NCI-H1105 treated with DMSO at 0.1 percent for 48 hours (cell line): Measurements from ENCODE around the gene FBXW7.

Experiments
- DNase-seq: peaks from one replicate; lab custom pipeline; 2025; lab: John Stamatoyannopoulos, UW

The FBXW7 gene

DNA sequence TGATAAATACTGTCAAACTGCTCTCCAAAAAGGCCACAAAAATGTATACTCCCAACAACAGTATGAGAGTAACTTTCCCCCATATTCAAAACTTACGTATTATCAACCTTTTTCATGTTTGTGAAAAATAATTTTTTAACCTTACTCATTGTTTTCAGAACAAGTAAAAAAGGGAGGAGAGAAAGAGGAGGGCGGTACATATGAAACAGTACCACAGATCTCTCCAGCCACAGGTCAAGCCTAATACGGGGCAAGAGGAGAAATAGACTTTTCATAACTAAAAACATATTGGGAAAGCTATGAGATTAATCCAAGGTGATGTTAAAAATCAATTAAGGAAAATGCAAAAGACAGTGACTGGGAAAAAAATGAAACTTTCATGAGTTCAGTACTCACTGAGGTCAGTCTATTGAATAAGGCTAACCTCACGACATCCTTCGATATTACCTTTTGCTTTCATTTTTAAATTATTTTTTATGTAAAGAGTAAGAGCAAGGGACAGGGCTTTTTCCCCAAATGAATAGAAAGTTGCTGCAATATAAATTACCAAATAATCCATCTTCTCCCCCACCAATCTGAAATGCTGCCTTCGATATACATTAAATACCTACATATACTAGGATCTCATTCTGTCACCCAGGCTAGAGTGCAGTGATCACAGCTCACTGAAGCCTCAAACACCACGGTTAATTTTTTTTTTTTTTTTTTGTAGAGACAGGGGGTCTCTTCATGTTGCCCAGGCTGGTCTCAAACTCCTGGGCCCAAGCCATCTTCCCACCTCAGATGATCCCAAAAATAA, 25.3 kb downstream of the FBXW7 start:
- DNase-seq: no peak

GRCh38 chr4:152509595-152510225, 26.2 kb downstream of the FBXW7 start:
- no peak for DNase-seq

- DNase-seq: no peak
Measured at GRCh38 chr4:152508818-152509217, 27.1 kb downstream of the FBXW7 start.

- no peak for DNase-seq
Measured at GRCh38 chr4:152508386-152508785, 27.5 kb downstream of the FBXW7 start.

DNA sequence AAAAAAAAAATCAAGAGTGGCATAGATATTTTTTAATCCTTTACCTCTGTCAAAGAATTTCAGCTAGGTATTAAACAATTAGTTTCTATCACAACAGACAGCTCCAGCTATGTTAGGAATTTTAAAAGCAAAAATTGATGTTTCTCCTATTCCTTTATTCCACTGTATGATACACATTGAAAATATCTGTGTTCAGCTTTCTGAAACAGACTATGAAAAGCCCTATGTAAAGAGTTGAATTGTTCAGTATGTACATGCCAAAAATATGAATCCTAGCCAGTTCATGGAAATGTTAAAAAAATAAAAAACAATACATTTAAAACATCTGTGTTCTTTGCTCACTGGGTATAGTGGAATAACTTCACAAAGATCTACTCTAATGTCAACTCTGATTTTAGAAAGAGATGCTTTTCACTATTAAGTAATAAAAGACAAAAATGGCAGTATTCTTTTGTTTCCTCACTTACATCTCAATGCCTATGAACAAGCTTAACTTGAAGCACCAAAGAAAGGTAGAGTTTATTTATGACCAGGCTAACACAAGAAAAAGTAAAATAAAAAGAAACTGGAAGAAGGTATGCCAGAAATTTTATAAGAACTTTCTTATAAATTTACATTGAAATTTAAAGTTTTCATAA, 32.1 kb downstream of the FBXW7 start:
- no peak for DNase-seq

DNA sequence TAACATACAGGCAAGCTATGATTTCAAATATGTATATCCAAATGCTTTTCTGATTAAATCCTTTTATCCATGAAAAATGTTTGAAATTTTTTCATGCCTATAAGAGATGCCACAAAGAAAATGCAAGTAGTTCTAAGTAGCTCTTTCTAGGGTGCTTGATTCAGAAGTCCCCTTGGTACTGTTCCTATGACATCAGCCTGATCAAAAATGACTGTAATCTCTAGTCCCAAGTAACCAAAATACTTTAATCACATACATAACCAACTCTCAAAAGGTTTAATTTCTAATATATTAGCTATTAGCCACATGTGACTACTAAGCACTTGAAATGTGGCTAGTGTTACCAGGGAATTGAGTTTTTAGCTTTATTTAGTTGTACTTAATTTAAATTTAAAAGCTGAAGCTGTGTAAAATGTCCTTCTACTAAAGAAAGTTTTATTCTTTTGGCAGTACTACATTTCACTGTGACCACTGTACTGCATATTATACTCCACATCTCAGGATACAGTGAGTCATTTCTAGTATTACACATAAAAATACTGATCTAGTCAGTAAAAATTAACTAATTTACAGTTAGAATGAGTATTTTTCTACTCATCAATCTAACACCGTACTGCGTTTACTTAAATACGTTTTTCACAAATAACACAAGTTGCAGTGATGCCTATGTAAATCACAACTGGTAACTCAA, 33.9 kb downstream of the FBXW7 start:
- DNase-seq: no peak

DNA sequence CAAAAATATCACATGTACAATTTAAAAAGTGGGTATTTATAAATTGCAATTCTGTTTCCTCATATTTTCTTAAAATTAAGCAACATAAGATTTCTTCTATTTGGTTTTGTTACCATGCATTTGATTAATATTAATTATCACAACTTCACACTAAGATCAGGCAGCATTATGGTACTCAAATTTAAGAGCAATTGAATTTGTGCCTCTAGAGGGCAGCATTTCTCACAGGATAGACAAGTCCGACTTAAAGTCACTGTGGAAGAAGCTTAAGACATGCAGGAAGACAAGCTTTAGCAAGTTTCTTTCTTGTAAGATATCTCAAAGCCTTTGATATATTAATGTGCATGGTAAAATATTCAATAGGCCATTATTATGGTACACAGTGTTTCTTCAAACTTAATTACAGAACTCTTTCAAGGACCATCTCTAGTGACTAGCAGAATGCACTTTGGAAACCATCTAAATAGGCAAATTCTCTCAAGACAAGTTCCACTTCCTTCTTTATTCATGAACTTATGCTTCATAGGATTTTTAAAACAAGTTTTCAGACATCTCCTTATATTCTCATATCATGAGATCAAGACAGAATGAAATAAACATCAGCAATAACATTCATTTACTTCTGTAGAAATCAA, 35.0 kb downstream of the FBXW7 start:
- peak; percentile 50 for DNase-seq

GRCh38 chr4:152500275-152500674, 35.6 kb downstream of the FBXW7 start:
- no peak for DNase-seq

GRCh38 chr4:152499344-152499743, 36.5 kb downstream of the FBXW7 start:
- no peak for DNase-seq

DNA sequence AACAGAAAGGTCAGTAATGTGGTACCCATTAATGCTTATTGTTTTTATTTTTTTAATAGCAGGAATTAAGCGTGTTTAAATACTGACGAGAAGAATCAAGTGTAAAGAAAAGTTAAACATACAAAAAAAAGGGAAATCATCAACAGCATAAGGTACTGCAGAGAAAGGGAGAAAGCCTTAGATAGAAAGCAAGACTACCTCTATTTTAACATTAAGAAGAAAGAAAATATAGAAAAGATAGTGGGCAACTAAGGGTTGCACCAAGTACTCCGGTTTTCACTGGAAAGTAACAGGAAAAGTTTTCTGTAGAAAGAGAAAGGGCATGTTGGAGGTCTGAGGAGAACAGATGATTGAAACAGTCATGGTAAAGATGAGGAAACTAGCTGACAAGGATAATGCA, 41.9 kb downstream of the FBXW7 start:
- DNase-seq: no peak

DNA sequence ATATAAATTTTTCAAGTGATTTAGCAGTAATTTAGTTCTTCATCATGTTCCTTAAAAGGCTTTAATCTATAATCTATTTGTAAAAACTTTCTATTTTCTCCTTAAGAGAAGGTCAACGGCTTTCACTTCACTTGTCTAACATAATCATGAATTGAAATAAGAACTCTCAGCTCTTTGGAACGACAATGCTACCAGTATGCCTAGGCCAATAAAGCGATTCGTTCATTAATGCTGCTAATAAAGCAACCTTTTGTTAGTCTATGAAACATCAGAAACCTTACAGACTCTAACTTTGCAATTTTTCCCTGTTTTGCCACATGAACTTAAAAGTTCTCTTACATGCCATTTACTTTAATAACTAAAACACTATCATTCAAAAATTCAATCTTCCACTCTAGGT, 47.6 kb downstream of the FBXW7 start:
- no peak for DNase-seq

DNA sequence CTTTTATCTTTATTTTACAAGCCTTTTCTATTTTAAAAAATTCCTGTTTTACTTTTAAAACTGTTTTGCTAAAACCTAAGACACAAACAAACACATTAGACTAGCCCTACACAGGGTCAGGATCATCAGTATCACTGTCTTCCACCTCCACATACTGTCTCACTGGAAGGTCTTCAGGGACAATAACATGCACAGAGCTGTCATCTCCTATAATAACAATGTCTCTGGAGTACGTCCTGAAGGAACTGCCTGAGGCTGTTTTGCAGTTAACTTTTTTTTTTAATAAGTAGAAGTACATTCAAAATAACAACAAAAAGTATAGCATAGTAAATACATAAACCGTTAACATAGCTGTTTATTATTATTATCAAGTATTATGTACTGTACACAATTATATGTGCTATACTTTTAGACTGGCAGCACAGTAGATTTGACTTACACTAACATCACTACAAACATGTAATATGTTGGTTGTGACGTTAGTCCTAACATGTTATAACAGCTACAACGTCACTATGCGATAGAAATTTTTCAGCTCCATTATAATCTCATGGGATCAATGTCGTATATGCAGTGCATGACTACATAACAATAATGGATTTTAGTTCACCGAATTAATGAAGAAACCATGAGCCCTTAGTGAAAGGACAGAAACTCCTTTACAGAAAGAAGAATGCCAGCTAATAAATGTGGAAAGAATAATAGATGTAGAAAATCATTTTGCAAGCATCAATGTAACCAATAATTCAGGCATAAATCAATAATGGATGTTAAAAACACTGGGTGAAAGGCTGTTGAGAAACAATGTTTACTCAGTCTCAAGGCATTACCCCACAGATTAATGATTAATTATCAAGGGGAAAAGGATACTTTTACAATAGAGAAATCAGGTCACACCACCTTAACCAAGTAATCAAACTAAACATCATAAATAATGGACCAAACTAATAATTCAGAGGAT, 49.2 kb downstream of the FBXW7 start:
- no peak for DNase-seq

GRCh38 chr4:152485726-152486276, 50.1 kb downstream of the FBXW7 start:
- no peak for DNase-seq

GRCh38 chr4:152482211-152482610, 53.7 kb downstream of the FBXW7 start:
- no peak for DNase-seq

GRCh38 chr4:152480901-152481300, 55.0 kb downstream of the FBXW7 start:
- no peak for DNase-seq

DNA sequence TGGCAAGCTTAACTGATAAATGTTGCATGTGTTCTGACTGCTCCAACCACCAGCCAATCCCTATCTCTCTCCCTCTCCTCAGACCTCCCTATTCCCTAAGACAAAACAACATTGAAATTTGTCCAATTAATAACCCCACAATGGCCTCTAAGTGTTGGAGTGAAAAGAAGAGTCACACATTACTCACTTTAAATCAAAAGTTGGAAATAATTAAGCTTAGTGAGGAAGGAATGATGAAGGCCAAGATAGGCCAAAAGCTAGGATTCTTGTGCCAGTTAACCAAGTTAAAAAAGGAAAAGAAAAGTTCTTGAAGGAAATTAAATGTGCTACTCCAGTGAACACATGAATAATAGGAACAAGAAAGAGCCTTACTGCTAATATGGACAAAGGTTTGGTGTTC, 55.6 kb downstream of the FBXW7 start:
- DNase-seq: no peak

DNA sequence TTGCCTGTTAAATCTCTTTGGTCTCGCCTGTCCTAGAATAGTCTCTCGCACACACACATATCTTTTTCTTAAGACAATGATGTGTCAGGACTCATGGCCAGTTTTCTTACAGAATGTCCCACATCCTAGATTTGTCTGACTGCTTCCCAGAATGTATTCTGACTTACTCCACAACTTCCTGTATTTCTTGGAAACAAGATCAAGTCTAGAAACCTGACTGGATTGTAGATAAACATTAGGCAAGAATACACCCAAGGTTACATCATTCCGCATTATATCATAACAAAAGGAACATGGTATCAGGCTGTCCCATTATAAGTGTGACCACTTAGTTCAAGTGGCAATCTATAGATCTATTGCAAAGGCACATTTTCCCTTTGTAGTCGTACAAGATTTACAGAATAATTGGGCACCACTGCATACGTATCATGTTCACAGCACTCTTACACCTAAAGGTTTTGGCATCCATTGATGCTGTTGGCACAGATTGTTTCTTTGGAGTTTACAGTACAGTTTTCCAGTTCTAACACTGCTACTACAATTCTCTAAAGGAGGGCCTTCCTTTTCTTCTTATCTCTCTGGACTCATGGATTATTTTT, 56.4 kb downstream of the FBXW7 start:
- no peak for DNase-seq

GRCh38 chr4:152478461-152479237, 57.2 kb downstream of the FBXW7 start:
- no peak for DNase-seq

GRCh38 chr4:152476796-152477195, 59.1 kb downstream of the FBXW7 start:
- DNase-seq: no peak
